GM19372 (cell line): ENCODE measurements around the gene TRAPPC13.
"Not testable (repeated sequence)": the region's sequence is repeated elsewhere in the genome, so short reads cannot be mapped to it uniquely, and the experiment has no call there.

Experiments
- ATAC-seq: cut with Tn5 transposase; IDR thresholded peaks from one replicate; pipeline ENCODE4 v1.9.1; 2021; ENCODE audit warnings: mild to moderate bottlenecking, low read depth, moderate library complexity; ENCODE audit not compliant: unreplicated experiment

The TRAPPC13 gene

DNA sequence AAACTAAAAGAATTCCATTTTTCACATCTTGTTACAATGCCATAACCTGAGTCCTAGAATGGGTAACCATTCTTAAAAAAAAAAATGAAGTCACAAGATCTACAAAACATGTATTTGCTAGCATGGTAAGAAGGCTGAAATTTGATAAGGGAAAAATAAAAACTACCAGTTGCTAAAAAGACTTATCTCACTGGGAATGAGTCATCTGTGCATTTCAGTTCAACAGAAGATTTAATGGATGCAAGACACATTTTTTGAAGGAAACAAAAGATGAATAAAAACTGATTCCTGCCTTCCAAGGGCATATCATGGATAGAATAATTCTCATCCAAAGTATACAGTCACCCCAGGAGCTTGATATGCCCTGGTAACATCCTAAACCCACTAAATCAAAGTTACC lies 49.9 kb downstream of the TRAPPC13 start:
- no peak for ATAC-seq

DNA sequence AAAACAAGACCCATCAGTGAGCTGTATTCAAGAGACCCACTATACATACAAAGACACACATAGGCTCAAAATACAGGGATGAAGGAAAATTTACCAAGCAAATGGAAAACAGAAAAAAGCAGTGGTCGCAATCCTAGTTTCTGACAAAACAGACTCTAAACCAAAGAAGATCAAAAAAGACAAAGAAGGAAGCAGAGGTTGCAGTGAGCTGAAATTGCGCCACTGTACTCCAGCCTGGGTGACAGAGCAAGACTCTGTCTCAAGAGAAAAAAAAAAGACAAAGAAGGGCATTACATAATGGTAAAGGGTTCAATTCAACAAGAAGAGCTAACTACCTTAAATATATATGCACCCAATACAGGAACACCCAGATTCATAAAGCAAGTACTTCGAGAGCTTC lies 51.2 kb downstream of the TRAPPC13 start:
- not testable (repeated sequence) for ATAC-seq

DNA sequence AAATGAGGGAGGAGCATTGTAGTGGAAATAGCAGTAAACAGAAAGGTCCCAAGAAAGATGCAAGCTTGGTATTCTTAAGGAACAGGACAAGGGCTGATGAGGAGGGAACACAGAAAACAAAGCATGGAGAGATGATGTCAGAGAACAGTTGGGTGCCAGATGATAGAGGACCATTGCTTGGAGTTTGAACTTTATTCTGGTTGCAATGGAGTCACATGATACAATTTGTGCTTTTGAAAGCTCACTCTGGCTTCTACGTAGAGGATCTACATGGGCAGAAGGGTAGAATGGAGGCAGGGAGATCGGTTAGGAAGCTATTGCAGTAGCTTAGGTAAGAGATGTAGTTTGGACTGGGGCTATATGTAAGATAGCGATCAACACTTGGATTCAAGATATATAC lies 57.3 kb downstream of the TRAPPC13 start:
- ATAC-seq = no peak

DNA sequence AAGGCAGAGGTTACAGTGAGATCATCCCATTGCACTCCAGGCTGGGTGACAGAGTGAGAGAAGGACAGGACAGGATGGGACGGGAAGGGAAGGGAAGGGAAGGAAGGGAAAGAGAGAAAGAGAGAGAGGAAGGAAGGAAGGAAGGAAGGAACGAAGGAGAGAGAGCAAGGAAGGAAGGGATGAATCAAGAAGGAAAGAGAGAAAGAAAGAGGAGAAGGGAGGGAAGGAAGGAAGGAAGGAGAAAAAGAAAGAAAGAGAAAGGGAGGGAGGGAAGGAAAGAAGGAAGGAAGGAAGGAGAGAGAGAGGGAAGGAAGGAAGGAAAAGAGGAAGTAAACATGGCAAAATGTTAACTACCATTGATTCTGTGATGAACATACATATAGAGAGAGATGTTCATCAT lies 68.3 kb downstream of the TRAPPC13 start:
- ATAC-seq = no peak

DNA sequence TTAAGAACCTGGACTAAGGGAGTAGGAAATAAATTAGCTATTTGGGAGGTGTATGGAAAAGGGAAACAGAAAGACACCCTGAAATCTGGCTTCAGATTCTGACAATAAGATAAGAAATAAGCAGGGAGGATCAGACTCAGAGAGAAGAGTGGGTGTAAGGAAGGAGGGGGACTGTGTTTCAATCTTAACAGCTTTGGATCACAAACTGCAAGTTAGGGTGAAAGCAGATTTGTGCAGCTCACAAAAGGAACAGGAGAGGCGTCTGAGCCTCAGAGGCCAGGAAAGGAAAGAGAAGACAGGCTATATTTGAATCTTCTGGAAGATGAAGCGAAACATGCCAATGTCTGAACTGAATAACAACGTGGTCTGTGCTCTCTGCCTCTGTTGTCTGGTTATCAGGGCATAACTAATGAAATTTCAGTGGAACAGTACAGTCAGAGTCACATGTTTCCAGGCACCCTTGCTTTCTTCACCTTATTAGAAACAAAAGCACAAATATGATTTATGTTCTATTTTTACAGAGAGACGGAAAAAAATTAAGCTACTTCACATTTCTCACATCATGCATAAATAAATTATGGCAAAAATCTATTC lies 70.4 kb downstream of the TRAPPC13 start:
- no peak for ATAC-seq

DNA sequence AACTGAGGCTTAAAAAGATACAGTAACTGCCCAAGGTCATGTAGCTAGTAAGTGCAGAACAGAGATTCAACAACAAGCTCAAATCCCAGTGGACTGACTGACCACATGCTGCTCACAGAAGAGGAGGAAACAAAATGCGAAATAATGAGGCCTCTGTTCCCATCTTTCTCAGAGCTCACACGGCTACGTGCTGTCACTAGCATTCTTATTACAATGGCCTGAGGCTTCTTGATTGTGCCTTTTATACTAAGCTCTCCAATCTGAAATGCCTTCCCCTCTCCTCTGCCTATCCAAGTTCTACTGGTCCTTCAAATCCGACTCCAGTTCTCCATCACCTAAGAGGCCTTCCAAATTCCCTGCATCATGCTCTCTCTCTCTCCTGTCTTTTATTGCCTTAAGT lies 71.1 kb downstream of the TRAPPC13 start:
- ATAC-seq = no peak

DNA sequence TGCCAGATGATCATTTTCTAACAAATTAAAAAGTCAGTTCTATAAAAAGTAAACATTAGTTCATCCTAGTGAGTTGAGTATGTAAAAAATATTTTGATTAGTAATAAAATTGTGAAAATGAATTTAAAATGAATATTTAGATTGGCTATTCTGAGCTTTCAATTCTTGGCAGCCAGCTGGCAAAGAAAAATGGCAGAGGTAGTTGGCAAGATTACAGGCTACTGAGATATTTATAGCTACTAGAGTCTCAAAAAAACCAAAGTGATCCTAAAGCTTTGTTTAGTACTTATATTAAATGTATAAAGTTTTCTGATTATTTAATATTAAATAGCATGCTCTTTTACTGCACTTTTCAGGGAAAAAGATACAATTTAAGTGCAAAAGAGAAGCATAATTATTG lies 72.1 kb downstream of the TRAPPC13 start:
- no peak for ATAC-seq

DNA sequence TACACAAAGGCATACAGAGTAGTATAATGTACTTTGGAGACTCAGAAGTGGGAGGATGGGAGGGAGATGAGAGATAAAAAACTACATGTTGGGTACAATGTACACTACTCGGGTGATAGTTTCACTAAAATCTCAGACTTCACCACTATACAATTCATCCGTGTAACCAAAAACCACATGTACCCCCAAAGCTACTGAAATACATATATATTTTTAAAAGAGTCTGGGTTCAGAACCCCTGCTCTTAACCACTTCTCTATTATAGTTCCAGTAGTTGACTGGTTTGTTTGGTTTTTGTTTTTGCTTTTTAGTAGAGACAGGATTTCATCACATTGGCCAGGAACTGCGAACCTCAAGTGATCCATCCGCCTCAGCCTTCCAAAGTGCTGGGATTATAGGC lies 74.5 kb downstream of the TRAPPC13 start:
- no peak for ATAC-seq

DNA sequence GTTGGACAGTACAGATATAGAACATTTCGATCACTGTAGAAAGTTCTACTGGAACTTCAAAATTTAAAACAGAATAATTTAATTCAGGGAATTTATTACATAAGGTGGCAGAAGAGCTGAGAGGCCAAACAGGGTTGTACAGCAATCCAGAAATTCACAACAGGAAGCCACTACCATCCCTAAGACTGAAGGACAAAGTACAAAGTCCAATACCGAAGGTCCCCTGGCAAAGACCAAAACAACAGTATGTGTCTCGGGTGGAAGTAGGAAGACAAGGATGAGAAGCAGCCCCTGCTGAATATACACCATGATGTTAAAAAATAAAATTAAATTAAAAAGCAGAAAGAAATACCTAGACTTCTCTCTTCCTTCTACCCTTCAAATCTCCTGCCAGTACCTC lies 77.2 kb downstream of the TRAPPC13 start:
- ATAC-seq = no peak

DNA sequence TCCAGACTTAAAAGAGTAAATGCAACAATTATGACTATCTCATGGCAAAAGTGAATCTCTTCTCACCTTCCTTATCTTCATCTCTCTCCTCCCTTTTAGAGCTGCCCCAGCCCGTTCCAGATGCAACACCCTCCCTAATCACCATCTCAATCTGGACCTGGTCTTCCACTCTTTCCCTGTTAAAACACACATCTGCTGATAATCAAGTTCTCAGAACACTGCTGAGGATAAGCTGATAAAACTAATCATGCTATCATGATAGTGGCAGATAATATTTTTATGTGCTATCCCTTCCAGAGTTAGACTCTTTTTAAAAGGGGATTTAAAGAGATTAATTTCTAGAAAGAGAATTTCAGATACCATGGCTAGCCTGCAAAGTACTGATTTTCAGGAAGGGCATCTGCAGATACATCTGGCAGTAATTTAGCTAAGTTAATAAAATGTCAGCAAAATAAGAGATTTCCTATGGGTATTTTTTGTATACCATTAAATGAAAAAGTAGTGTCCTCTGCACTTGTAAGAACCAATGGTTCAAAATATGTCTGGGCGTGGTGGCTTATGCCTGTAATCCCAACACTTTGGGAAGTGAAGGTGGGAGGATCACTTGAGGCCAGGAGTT lies 79.9 kb downstream of the TRAPPC13 start:
- ATAC-seq = no peak

DNA sequence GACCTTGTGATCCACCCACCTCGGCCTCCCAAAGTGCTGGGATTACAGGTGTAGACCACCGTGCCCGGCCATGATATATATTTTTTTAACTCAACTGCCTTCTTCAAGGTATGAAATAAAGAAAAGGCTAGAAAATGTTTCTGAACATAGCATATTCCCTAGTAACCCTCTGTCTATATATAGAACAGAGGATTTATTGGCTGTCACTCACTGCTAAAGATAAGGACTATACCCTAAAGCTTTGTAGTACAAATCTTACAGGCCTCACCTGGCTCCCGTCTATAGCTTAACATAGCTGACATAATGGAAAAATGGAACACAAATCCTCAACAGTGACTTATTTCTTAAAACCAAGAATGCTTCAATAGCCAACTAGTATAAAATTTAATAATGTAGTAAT lies 82.8 kb downstream of the TRAPPC13 start:
- ATAC-seq = no peak

DNA sequence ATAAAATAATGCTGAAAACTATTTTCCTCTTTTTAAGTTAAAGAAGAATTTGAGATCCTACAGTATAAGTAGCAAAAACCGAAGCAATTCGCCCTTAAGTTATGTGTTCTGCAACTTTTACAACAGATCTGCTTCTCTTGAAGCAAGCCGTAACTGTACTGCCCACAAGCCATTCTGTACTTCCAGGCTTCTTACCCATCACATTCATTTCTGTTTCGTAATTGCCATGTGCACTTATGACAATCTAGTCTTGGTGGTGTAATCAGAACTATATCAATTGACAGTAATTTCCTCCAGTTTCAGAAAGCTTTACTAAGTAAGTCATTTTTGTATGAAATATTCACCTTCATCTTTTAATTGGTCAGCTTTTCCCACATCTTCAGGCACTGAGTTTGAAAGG lies 83.3 kb downstream of the TRAPPC13 start:
- ATAC-seq = no peak
